Fibroblast of lung (primary cell): Measurements from ENCODE around the gene LRRC42.

Source experiments
- CTCF ChIP-seq, 2 donors: IDR thresholded peaks in 1 of 2; conservative IDR thresholded peaks in 1 of 2; 1 replicate in 1 of 2; 2 replicates in 1 of 2; pipeline ENCODE4 v1.5.1; 2011 to 2012; ENCODE audit warnings: low read length in 2 of 2, control low read depth in 1 of 2, inconsistent platforms in 1 of 2, low read depth in 1 of 2, mild to moderate bottlenecking in 1 of 2
- EZH2 ChIP-seq: IDR thresholded peaks from 2 replicates; pipeline ENCODE4 v1.5.1; 2012; ENCODE audit warnings: low read length, control low read depth, mild to moderate bottlenecking; ENCODE audit errors: missing control alignments

- TF ChIP-seq CTCF (conservative IDR thresholded peaks at IDR 0.05 in 1 of 2, IDR thresholded peaks at IDR 0.05 in 1 of 2; ENCODE audit: low read depth in 1 of 2, low read length in 2 of 2) (no peak), EZH2 (no peak)
Measured at GRCh38 chr1:53899708-53900107, 46.4 kb upstream of the LRRC42 start.
